Measurements from ENCODE around the gene STAT4.

DNA sequence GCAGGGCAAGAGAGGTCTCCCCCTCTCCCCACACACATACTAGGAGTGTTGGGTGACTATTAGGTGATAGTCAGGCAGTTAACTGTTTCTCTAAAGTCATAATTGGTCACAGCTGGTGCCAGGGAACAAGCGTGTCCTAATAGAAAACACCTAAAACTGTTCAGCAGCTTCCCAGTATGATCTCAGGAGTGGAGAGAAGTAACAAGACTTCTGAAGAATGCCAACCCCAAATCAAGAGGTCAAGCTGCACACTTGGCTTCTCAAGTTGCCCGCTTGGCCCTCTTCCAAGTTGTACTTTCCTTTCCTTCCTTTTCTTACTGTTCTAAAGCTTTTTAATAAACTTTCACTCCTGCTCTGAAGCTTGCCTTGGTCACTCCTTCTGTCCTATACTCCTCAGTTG is 114.4 kb downstream of the STAT4 start:
- TF ChIP-seq CTCF (optimal IDR thresholded peaks at IDR 0.05 in 1 of 3, IDR thresholded peaks at IDR 0.05 in 1 of 3, conservative IDR thresholded peaks at IDR 0.05 in 1 of 3; ENCODE audit: extremely low read depth in 1 of 3, insufficient read depth in 2 of 3, low read length in 3 of 3) = no peak
- no peak for TF ChIP-seq EZH2 (IDR thresholded peaks at IDR 0.05; ENCODE audit: low read length)

Measured in keratinocyte (primary cell).